Measurements from ENCODE around the gene PALMD. TPM values are rescaled to one million over a fixed set of nuclear protein-coding genes. Genes with fewer than 3 reads are reported as not detected.

The PALMD gene
- total and polyA plus RNA-seq, 2 experiments from 2014 or later = 14.0 to 18.5 TPM

- H3K36me3 ChIP-seq (replicated peaks; ENCODE audit: insufficient read depth, low read depth) = no peaks in the 10 kb centered on the region
- DNase-seq (ENCODE audit: low spot score) = no peak
- H3K27me3 ChIP-seq = no peaks in the 10 kb centered on the region
- H3K9me2 ChIP-seq (replicated peaks; ENCODE audit: insufficient read depth) = no peaks in the 10 kb centered on the region
- no peaks in the 10 kb centered on the region for H3K79me2 ChIP-seq
- H3K4me3 ChIP-seq = no peak overlapping the region
- no peak for TF ChIP-seq EZH2phosphoT487 (IDR thresholded peaks at IDR 0.05; ENCODE audit: low read depth, severe bottlenecking, unreplicated experiment)
- no peaks in the 10 kb centered on the region for H3K4me1 ChIP-seq (ENCODE audit: insufficient read depth)
- H3K27ac ChIP-seq = no peak overlapping the region
- H4K20me1 ChIP-seq (ENCODE audit: insufficient read depth, poor library complexity, severe bottlenecking) = no peaks in the 10 kb centered on the region
- H3K9me3 ChIP-seq (ENCODE audit: low read depth) = no peaks in the 10 kb centered on the region
- H2AFZ ChIP-seq = no peak overlapping the region
- no peak overlapping the region for H3K4me2 ChIP-seq
- WGBS (ENCODE audit: low lambda C conversion rate, missing lambda C conversion rate) = 93% methylated on average over 4 of the region's 4 CpGs
Observed at GRCh38 chr1:99710994-99711393, 65.1 kb downstream of the PALMD start.

DNA sequence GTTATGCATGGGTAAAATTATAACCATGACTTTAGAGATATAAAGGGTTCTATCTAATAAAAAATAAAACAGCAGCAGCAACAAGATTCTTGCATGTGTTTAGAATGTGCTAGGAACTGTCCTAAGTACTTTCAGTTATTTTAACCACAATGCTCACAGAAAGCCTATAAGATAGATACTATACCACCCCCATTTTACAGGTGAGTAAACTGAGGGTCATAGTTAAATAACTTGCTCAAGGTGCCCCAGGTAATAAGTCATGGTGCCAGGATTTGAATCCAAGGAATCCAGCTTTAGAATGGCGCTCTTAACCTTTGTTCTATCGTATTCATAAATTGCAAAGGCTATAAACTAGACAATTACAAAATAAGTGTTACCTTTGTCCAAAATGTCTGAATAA lies 67.1 kb downstream of the PALMD start:
- H3K27me3 ChIP-seq = no peaks in the 10 kb centered on the region

GRCh38 chr1:99717005-99717404 lies 71.1 kb downstream of the PALMD start:
- no peak overlapping the region for H3K27ac ChIP-seq
- H3K9me2 ChIP-seq (replicated peaks; ENCODE audit: insufficient read depth) = no peaks in the 10 kb centered on the region
- no peaks in the 10 kb centered on the region for H3K79me2 ChIP-seq
- WGBS (ENCODE audit: low lambda C conversion rate, missing lambda C conversion rate) = 100% methylated on average over 1 of the region's 1 CpG
- H3K4me2 ChIP-seq = no peak overlapping the region
- no peaks in the 10 kb centered on the region for H4K20me1 ChIP-seq (ENCODE audit: insufficient read depth, poor library complexity, severe bottlenecking)
- TF ChIP-seq, protein P1, sequence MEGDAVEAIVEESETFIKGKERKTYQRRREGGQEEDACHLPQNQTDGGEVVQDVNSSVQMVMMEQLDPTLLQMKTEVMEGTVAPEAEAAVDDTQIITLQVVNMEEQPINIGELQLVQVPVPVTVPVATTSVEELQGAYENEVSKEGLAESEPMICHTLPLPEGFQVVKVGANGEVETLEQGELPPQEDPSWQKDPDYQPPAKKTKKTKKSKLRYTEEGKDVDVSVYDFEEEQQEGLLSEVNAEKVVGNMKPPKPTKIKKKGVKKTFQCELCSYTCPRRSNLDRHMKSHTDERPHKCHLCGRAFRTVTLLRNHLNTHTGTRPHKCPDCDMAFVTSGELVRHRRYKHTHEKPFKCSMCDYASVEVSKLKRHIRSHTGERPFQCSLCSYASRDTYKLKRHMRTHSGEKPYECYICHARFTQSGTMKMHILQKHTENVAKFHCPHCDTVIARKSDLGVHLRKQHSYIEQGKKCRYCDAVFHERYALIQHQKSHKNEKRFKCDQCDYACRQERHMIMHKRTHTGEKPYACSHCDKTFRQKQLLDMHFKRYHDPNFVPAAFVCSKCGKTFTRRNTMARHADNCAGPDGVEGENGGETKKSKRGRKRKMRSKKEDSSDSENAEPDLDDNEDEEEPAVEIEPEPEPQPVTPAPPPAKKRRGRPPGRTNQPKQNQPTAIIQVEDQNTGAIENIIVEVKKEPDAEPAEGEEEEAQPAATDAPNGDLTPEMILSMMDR (IDR thresholded peaks at IDR 0.05; ENCODE audit: poor library complexity) = no peak
- TF ChIP-seq EZH2phosphoT487 (IDR thresholded peaks at IDR 0.05; ENCODE audit: low read depth, severe bottlenecking, unreplicated experiment) (no peak), EZH2 (IDR thresholded peaks at IDR 0.05; ENCODE audit: borderline replicate concordance) (no peak)
- H3K4me3 ChIP-seq = no peak overlapping the region
- H3K4me1 ChIP-seq (ENCODE audit: insufficient read depth) = no peaks in the 10 kb centered on the region
- H2AFZ ChIP-seq = no peak overlapping the region
- no peaks in the 10 kb centered on the region for H3K9me3 ChIP-seq (ENCODE audit: low read depth)
- no peak for DNase-seq (ENCODE audit: low spot score)
- H3K27me3 ChIP-seq = no peaks in the 10 kb centered on the region
- H3K36me3 ChIP-seq (replicated peaks; ENCODE audit: insufficient read depth, low read depth) = no peaks in the 10 kb centered on the region

More for the DNA sequence above, 67.1 kb downstream of the PALMD start:
- no peak overlapping the region for H3K4me2 ChIP-seq
- H2AFZ ChIP-seq = no peak overlapping the region
- H3K36me3 ChIP-seq (replicated peaks; ENCODE audit: insufficient read depth, low read depth) = no peaks in the 10 kb centered on the region
- no peaks in the 10 kb centered on the region for H3K9me3 ChIP-seq (ENCODE audit: low read depth)
- no peak for DNase-seq (ENCODE audit: low spot score)
- no peak overlapping the region for H3K27ac ChIP-seq
- no peaks in the 10 kb centered on the region for H3K4me1 ChIP-seq (ENCODE audit: insufficient read depth)
- no peaks in the 10 kb centered on the region for H4K20me1 ChIP-seq (ENCODE audit: insufficient read depth, poor library complexity, severe bottlenecking)
- no peak for TF ChIP-seq EZH2phosphoT487 (IDR thresholded peaks at IDR 0.05; ENCODE audit: low read depth, severe bottlenecking, unreplicated experiment)
- TF ChIP-seq EZH2 (IDR thresholded peaks at IDR 0.05; ENCODE audit: borderline replicate concordance) = no peak
- TF ChIP-seq, protein P1 (IDR thresholded peaks at IDR 0.05; ENCODE audit: poor library complexity) = no peak
- WGBS (ENCODE audit: low lambda C conversion rate, missing lambda C conversion rate) = 94% methylated on average over 2 of the region's 2 CpGs
- no peaks in the 10 kb centered on the region for H3K9me2 ChIP-seq (replicated peaks; ENCODE audit: insufficient read depth)
- H3K79me2 ChIP-seq = no peaks in the 10 kb centered on the region
- H3K4me3 ChIP-seq = no peak overlapping the region

DNA sequence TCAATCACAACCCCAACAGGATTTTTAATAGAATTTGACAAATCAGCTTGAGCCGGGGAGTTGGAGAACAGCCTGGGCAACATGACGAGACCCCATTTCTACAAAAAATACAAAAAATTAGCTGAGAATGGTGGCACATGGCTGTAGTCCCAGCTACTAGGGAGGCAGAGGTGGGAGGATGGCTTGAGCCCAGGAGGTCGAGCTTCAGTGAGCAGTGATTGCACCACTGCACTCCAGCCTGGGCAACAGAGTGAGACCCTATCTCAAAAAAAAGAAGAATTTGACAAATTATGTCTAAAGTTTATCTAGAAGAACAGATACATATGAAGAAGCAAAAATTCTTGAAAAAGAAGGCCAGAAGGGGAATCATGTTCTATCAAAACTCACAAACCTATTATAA lies 77.3 kb downstream of the PALMD start:
- Histone ChIP-seq H3K36me3 (replicated peaks; ENCODE audit: insufficient read depth, low read depth) (no peaks in the 10 kb centered on the region), H2AFZ (no peak overlapping the region), H4K20me1 (ENCODE audit: insufficient read depth, poor library complexity, severe bottlenecking) (no peaks in the 10 kb centered on the region), H3K9me2 (replicated peaks; ENCODE audit: insufficient read depth) (no peaks in the 10 kb centered on the region), H3K79me2 (no peaks in the 10 kb centered on the region), H3K4me2 (no peak overlapping the region), H3K27ac (no peak overlapping the region), H3K4me3 (no peak overlapping the region), H3K9me3 (ENCODE audit: low read depth) (no peaks in the 10 kb centered on the region), H3K4me1 (ENCODE audit: insufficient read depth) (no peaks in the 10 kb centered on the region), H3K27me3 (no peaks in the 10 kb centered on the region)
- no peak for DNase-seq (ENCODE audit: low spot score)
- TF ChIP-seq EZH2phosphoT487 (IDR thresholded peaks at IDR 0.05; ENCODE audit: low read depth, severe bottlenecking, unreplicated experiment) (no peak), EZH2 (IDR thresholded peaks at IDR 0.05; ENCODE audit: borderline replicate concordance) (no peak)
- TF ChIP-seq, protein P1 (IDR thresholded peaks at IDR 0.05; ENCODE audit: poor library complexity) = no peak
- 96% methylated on average over 3 of the region's 3 CpGs for WGBS (ENCODE audit: low lambda C conversion rate, missing lambda C conversion rate)

Measured in hepatocyte (in vitro differentiated cells).